Cardiac fibroblast (primary cell): ENCODE measurements around the gene TRIM21.
"Not testable (repeated sequence)": the region's sequence is repeated elsewhere in the genome, so short reads cannot be mapped to it uniquely, and the experiment has no call there.

Source experiments
- DNase-seq, 2 donors: peaks; one replicate each; pipeline versions ENCODE4 v3.0.0 to v3.0.0-alpha.2; 2010; ENCODE audit warnings: low read depth in 2 of 2
- H3K4me3 ChIP-seq, 2 donors: replicated peaks in 1 of 2; 1 replicate in 1 of 2; 2 replicates in 1 of 2; pipeline ENCODE4 v1.5.1; 2011; ENCODE audit warnings: low read depth in 2 of 2, low read length in 2 of 2, mild to moderate bottlenecking in 2 of 2, moderate library complexity in 1 of 2
- CTCF ChIP-seq: IDR thresholded peaks from one replicate; pipeline ENCODE4 v1.5.1; 2011; ENCODE audit warnings: low read depth, mild to moderate bottlenecking, low read length, inconsistent platforms

TRIM21 gene

GRCh38 chr11:4416306-4416705, 22.8 kb upstream of the TRIM21 start:
- TF ChIP-seq CTCF = no peak
- DNase-seq = no peak
- H3K4me3 ChIP-seq = no peak overlapping the region

- DNase-seq, H3K4me3 ChIP-seq: not testable (repeated sequence)
Measured at GRCh38 chr11:4406206-4406605, 12.7 kb upstream of the TRIM21 start.

- TF ChIP-seq CTCF = no peak
- peak overlapping the region; percentile 92 to 97 for H3K4me3 ChIP-seq
- DNase-seq = no peak
Measured at GRCh38 chr11:4393858-4394223, 339 bp upstream of the TRIM21 start.

GRCh38 chr11:4388221-4388620, 5.3 kb downstream of the TRIM21 start:
- H3K4me3 ChIP-seq = no peak overlapping the region
- DNase-seq = no peak
- TF ChIP-seq CTCF = no peak

GRCh38 chr11:4385978-4386740, 7.3 kb downstream of the TRIM21 start:
- H3K4me3 ChIP-seq = no peak overlapping the region
- DNase-seq = no peak
- TF ChIP-seq CTCF = no peak

GRCh38 chr11:4381901-4382300, 11.6 kb downstream of the TRIM21 start:
- H3K4me3 ChIP-seq = no peak overlapping the region
- no peak for DNase-seq
- no peak for TF ChIP-seq CTCF

GRCh38 chr11:4375431-4376140, 17.9 kb downstream of the TRIM21 start:
- H3K4me3 ChIP-seq = no peak overlapping the region
- TF ChIP-seq CTCF = no peak
- DNase-seq = no peak
